Measurements from ENCODE around the gene TTC12.

Gene TTC12

DNA sequence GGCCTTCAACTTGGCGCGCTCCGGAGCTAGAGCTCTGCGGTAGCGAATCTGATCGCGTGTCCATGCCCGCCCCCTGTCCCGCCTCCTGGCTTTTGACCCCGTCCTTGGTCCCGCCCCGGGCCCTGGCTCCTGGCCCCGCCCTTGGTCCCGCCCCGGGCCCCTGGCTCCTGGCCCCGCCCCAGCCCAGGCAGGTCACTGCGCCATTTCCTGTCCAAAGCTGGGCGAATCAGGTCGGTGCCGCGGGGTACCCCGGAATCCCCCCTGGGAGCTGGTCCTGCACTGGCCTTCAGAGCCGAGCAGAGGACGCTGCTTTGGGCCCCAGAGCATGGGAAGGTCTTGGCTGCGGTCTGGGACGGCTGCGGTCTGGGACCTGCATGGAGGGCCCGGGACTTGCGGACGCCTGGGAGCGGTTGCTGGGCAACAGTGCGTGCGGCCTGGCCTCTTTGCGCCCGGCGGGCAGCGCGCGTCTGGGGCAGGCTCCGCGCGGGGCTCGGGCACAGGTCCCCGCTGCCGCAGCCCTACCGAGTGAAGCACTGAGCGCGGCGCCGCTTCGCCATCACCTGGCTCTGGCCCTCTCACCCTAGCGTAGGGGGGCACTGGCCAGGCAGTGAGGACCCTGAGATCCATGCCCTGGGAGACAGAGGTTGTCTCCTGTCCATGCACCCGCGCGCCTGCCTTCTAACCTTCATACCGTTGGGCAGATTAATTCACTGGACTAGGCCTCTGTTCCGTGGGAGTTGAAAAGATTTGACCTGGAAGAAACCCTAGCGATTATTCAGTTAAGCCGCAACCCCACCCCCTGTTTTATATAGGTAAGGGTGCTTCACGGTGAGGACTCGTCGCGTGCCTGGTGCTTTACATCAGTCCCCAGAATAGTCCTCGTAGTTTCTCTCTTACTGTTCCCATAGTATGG is at the start of gene TTC12:
Gene TTC12, plus strand, starts transcription at position 195 of the 913 bp plus-strand sequence. CDS start 1,675 bp downstream, outside the sequence.
- peak; percentile 91 for DNase-seq (ENCODE audit: low read depth)
- peak within 1 kb of the TSS; percentile 62 for H3K4me3 ChIP-seq (ENCODE audit: low read depth, low read length)
- TF ChIP-seq POLR2A (IDR thresholded peaks at IDR 0.05; ENCODE audit: extremely low read depth, insufficient read length): no peak
- TF ChIP-seq MYC (IDR thresholded peaks at IDR 0.05; ENCODE audit: low read depth, low read length): no peak
- no peak for TF ChIP-seq CTCF (IDR thresholded peaks at IDR 0.05; ENCODE audit: low read depth, low read length)
- no peak for TF ChIP-seq MAX (IDR thresholded peaks at IDR 0.05; ENCODE audit: low read depth, low read length)

DNA sequence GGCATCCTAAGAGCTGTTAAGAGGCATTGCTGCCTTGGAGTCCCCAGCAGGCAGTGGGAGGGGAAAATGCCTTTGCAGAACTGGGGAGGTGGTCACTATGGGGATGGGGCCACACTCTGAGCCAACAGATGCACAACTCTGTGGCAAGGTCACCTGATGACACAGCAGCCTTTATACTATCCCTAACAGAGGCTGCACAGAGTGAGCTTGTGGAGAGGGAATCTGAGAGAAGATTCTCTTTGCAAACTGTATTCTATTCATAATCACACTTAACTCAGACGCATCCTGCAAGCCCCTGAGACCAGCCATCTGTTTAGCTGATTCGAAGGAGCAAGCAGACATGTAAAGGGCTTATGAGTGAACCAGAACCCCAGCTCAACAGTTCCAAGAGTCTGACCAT is 49.0 kb upstream of the TTC12 start:
- DNase-seq (ENCODE audit: low read depth): no peak
- TF ChIP-seq CTCF (IDR thresholded peaks at IDR 0.05; ENCODE audit: low read depth, low read length) (no peak), POLR2A (IDR thresholded peaks at IDR 0.05; ENCODE audit: extremely low read depth, insufficient read length) (no peak), MAX (IDR thresholded peaks at IDR 0.05; ENCODE audit: low read depth, low read length) (no peak), MYC (IDR thresholded peaks at IDR 0.05; ENCODE audit: low read depth, low read length) (no peak)
- no peak overlapping the region for H3K4me3 ChIP-seq (ENCODE audit: low read depth, low read length)

- DNase-seq (ENCODE audit: low read depth): no peak
- no peak overlapping the region for H3K4me3 ChIP-seq (ENCODE audit: low read depth, low read length)
- TF ChIP-seq MYC (IDR thresholded peaks at IDR 0.05; ENCODE audit: low read depth, low read length): no peak
- no peak for TF ChIP-seq CTCF (IDR thresholded peaks at IDR 0.05; ENCODE audit: low read depth, low read length)
- TF ChIP-seq MAX (IDR thresholded peaks at IDR 0.05; ENCODE audit: low read depth, low read length): no peak
- no peak for TF ChIP-seq POLR2A (IDR thresholded peaks at IDR 0.05; ENCODE audit: extremely low read depth, insufficient read length)
Measured at GRCh38 chr11:113267493-113267892, 46.9 kb upstream of the TTC12 start.

GRCh38 chr11:113269096-113269495 is 45.3 kb upstream of the TTC12 start:
- DNase-seq (ENCODE audit: low read depth): no peak
- TF ChIP-seq MAX (IDR thresholded peaks at IDR 0.05; ENCODE audit: low read depth, low read length): no peak
- H3K4me3 ChIP-seq (ENCODE audit: low read depth, low read length): no peak overlapping the region

DNA sequence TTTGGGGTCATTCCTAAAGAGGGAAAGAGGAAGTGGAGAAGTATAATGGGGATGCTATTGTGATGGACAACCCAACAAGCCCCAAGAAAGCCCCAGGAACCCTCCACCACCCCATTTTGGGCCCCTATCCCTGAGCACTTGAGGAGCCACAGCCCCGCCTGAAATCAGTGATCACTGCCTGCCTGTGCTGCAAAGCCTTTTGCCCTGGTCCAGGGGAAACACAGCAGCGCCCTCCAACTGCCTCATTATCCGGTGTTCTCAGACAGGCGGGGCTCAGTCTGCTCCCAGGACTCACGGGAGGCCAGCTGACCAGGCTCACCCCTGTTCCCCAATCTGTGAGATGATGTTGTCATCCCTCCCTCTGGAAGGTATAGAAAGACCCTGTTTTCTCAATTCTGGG is 44.7 kb upstream of the TTC12 start:
- H3K4me3 ChIP-seq (ENCODE audit: low read depth, low read length): no peak overlapping the region
- no peak for TF ChIP-seq CTCF (IDR thresholded peaks at IDR 0.05; ENCODE audit: low read depth, low read length)

GRCh38 chr11:113270080-113270479 is 44.3 kb upstream of the TTC12 start:
- H3K4me3 ChIP-seq (ENCODE audit: low read depth, low read length): no peak overlapping the region
- TF ChIP-seq MAX (IDR thresholded peaks at IDR 0.05; ENCODE audit: low read depth, low read length) (no peak), MYC (IDR thresholded peaks at IDR 0.05; ENCODE audit: low read depth, low read length) (no peak), POLR2A (IDR thresholded peaks at IDR 0.05; ENCODE audit: extremely low read depth, insufficient read length) (no peak), CTCF (IDR thresholded peaks at IDR 0.05; ENCODE audit: low read depth, low read length) (no peak)
- DNase-seq (ENCODE audit: low read depth): no peak

More for the DNA sequence above, 44.7 kb upstream of the TTC12 start:
- no peak for DNase-seq (ENCODE audit: low read depth)
